NCI-H1105 treated with DMSO at 0.1 percent for 48 hours (cell line): Measurements from ENCODE around the gene COA3.

Experiments
- DNase-seq: peaks from one replicate; lab custom pipeline; 2025; lab: John Stamatoyannopoulos, UW

COA3 gene

GRCh38 chr17:42750739-42751344, 47.7 kb downstream of the COA3 start:
- DNase-seq = no peak

GRCh38 chr17:42748908-42749798, 49.4 kb downstream of the COA3 start:
- DNase-seq = no peak

DNA sequence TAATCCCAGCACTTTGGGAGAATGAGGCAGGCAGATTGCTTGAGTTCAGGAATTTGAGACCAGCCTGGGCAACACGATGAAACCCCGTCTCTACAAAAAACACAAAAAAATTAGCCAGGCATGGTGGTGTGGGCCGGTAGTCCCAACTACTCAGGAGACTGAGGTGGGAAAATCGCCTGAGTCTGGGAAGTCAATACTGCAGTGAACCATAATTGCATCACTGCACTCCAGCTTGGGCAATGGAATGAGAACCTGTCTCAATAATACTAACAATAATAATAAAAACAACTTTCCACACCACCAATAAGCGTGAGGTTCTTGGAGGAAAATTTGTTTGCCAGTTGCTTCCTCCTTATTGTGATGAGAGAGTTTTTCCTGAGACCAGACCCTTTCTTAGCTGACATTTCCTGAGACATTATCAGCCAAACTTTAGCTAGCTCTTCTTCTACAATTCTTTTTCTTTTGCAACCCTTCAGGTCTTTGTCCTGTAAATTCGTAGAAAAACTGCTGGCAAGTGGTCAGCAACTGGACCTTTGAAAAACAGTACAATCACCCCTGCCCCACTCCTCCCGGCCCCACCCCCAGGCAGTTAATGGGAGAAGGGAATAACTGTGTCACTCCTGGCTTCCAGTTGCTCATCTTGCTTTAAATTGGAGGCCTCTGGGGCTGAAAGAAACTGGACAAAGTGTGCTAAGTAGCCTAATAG, 50.1 kb downstream of the COA3 start:
- DNase-seq = no peak
